CD4-positive, CD25-positive, alpha-beta regulatory T cell (primary cell): ENCODE data around the gene DOHH. TPM values are rescaled to one million over a fixed set of nuclear protein-coding genes. Genes with fewer than 3 reads are reported as not detected.

Experiments
- ATAC-seq, 2 donors: fragments of 150-1000 bp; cut with Tn5 transposase; one replicate each; pipeline ENCODE4 v1.10.0; 2021; ENCODE audit warnings: low read depth in 2 of 2, moderate number of reproducible peaks in 2 of 2, moderate library complexity in 1 of 2
- DNase-seq, 3 donors: peaks; one replicate each; pipeline versions ENCODE4 v3.0.0 to v3.0.0-alpha.2; 2012 to 2022; ENCODE audit warnings: mixed read lengths in 1 of 3
- H3K27ac ChIP-seq: one replicate; pipeline ENCODE4 v1.7.0; 2013; ENCODE audit warnings: mild to moderate bottlenecking, low read length; ENCODE audit not compliant: insufficient read depth, poor library complexity, severe bottlenecking
- H3K27me3 ChIP-seq: one replicate; pipeline ENCODE4 v1.7.0; 2013; ENCODE audit warnings: low read length; ENCODE audit not compliant: control insufficient read depth, insufficient read depth
- H3K36me3 ChIP-seq: one replicate; pipeline ENCODE4 v1.7.0; 2013; ENCODE audit warnings: mild to moderate bottlenecking, low read length, moderate library complexity; ENCODE audit not compliant: control insufficient read depth, insufficient read depth
- H3K4me1 ChIP-seq: 2 replicates; pipeline ENCODE4 v1.7.0; 2013; ENCODE audit warnings: mild to moderate bottlenecking, low read length; ENCODE audit not compliant: insufficient read depth, control insufficient read depth, poor library complexity, severe bottlenecking
- H3K4me3 ChIP-seq: one replicate; pipeline ENCODE4 v1.7.0; 2013; ENCODE audit warnings: low read depth, mild to moderate bottlenecking, low read length, moderate library complexity
- H3K9me3 ChIP-seq, 2 experiments: 1 replicate in 1 of 2; 2 replicates in 1 of 2; pipeline ENCODE4 v1.7.0; 2013; ENCODE audit warnings: low read length in 2 of 2, mild to moderate bottlenecking in 1 of 2, moderate library complexity in 1 of 2; ENCODE audit not compliant: control insufficient read depth in 2 of 2
- H3K27ac Mint-ChIP-seq, 3 donors: one replicate each; pipeline ENCODE4 v1.8.0; 2020 to 2022; ENCODE audit warnings: mild to moderate bottlenecking in 3 of 3, mixed read lengths in 3 of 3, moderate library complexity in 2 of 3
- H3K27me3 Mint-ChIP-seq: one replicate; pipeline ENCODE4 v1.8.0; 2022; ENCODE audit warnings: mild to moderate bottlenecking, mixed read lengths
- H3K36me3 Mint-ChIP-seq: one replicate; pipeline ENCODE4 v1.8.0; 2020; ENCODE audit warnings: mixed read lengths
- H3K4me1 Mint-ChIP-seq, 4 donors: one replicate each; pipeline ENCODE4 v1.8.0; 2020 to 2022; ENCODE audit warnings: mixed read lengths in 4 of 4, mild to moderate bottlenecking in 1 of 4
- H3K4me3 Mint-ChIP-seq, 4 donors: one replicate each; pipeline ENCODE4 v1.8.0; 2020 to 2022; ENCODE audit warnings: mild to moderate bottlenecking in 4 of 4, mixed read lengths in 4 of 4, moderate library complexity in 3 of 4
- H3K9me3 Mint-ChIP-seq, 7 donors: one replicate each; pipeline ENCODE4 v1.8.0; 2020 to 2022; ENCODE audit warnings: mixed read lengths in 7 of 7, mild to moderate bottlenecking in 3 of 7, moderate library complexity in 2 of 7
- polyA plus RNA-seq, 4 donors: library from polyadenylated mRNA; unstranded; fragments of 300-500 nt; fragmentation: Illumina TruSeq; gene quantifications; one replicate each; pipeline ENCODE4 v1.2.3, GENCODE V29; 2021
- total RNA-seq: library from RNA; stranded (reverse); gene quantifications from one replicate; pipeline ENCODE4 v1.2.3, GENCODE V29; 2022

The DOHH gene
- total and polyA plus RNA-seq, 5 donors from 2014 or later = 3.5 to 13.9 (median 7.7) TPM

DNA sequence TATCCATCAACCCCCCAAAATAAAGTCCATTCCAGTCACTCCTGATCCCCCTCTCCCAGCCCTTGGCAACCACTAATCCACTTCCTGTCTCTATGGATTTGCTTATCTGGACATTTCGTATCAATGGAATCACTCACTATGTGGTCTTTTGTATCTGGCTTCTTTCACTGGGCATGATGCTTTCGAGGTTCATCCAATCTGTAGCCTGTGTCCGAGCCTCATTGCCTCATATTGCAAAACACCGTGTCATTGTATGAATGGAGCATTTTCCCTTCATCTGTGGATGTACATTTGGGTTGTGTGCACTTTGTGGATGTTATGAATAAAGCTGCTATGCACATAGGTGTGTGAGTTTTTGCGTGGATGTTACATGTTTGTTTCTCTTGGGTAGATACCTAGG is 4.3 kb upstream of the DOHH start:
- peak overlapping the region; percentile 91 to 97 (median 92) for H3K4me3 Mint-ChIP-seq

DNA sequence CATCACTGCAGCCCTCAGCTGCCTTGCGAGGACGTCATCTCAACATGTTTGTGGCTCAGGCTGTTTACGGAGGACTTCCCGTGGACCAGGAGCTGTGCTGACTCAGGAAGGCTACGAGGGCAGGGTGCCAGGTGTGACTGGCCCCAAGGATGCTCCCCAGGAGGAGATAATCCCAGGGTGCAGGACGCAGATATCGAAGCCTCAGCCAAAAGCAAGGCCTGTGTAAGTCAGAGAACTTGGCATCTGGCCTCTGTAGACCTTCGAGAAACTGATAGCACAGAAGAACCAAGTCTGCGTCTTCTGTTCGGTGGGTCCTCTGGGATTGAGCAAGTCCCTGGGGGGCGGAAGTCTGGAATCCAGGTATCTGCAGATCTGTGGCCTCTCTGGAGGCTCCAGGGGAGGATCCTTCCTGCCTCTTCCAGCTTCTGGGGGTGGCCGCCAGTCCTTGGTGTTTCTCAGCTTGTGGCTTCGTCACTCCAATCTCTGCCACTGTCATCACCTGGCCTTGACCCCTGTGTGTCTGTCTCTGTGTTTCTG is 2.6 kb upstream of the DOHH start:
- H3K4me1 Mint-ChIP-seq = peaks cover 12 to 49% (median 28%) of the 10 kb centered on the region in 4 donors
- H3K9me3 Mint-ChIP-seq = no peaks in the 10 kb centered on the region
- no peak for DNase-seq
- peaks cover under 1% of the 10 kb centered on the region for H3K36me3 Mint-ChIP-seq
- Histone ChIP-seq H3K9me3 (no peaks in the 10 kb centered on the region), H3K27ac (no peak overlapping the region), H3K4me3 (no peak overlapping the region), H3K27me3 (no peaks in the 10 kb centered on the region), H3K4me1 (peaks cover 30% of the 10 kb centered on the region), H3K36me3 (no peaks in the 10 kb centered on the region)
- H3K4me3 Mint-ChIP-seq = peak overlapping the region in 2 of 4 donors; percentile 29 to 92
- peak overlapping the region in 1 of 3 donors; percentile 32 for H3K27ac Mint-ChIP-seq
- ATAC-seq = no peak
- H3K27me3 Mint-ChIP-seq = peaks cover 4% of the 10 kb centered on the region

More for the DNA sequence above, 4.3 kb upstream of the DOHH start:
- no peak for DNase-seq
- ATAC-seq = no peak
- Histone ChIP-seq H3K27me3 (no peaks in the 10 kb centered on the region), H3K4me3 (no peak overlapping the region), H3K36me3 (peaks cover 4% of the 10 kb centered on the region), H3K27ac (no peak overlapping the region), H3K9me3 (no peaks in the 10 kb centered on the region), H3K4me1 (peaks cover 40% of the 10 kb centered on the region)
- H3K36me3 Mint-ChIP-seq = no peaks in the 10 kb centered on the region
- peaks cover 12 to 56% (median 31%) of the 10 kb centered on the region in 4 donors for H3K4me1 Mint-ChIP-seq
- H3K27ac Mint-ChIP-seq = peak overlapping the region in 2 of 3 donors; percentile 98 to 99
- peaks cover 0 to 1% (median 0%) of the 10 kb centered on the region in 7 donors for H3K9me3 Mint-ChIP-seq
- peaks cover 4% of the 10 kb centered on the region for H3K27me3 Mint-ChIP-seq

DNA sequence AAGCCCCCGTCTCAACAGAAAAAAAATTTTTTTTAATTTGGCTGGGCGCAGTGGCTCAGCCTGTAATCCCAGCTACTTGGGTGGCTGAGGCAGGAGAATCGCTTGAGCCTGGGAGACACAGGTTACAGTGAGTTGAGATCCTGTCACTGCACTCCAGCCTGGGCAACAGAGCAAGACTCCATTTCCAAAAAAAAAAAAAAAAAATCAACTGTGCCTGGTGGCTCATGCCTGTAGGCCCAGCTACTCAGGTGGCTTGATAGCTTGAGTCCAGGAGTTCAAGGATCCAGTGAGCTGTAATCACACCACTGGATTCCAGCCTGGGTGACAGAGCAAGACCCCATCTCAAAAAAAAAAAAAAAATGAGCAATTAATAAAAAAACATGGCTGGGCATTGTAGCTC is 1.3 kb upstream of the DOHH start:
- Histone ChIP-seq H3K27ac (no peak overlapping the region), H3K9me3 (no peaks in the 10 kb centered on the region), H3K27me3 (no peaks in the 10 kb centered on the region), H3K4me3 (no peak overlapping the region), H3K36me3 (peaks cover 4% of the 10 kb centered on the region), H3K4me1 (peaks cover 19% of the 10 kb centered on the region)
- Mint-ChIP-seq H3K4me3 (peak overlapping the region in 1 of 4 donors; percentile 70), H3K27me3 (peaks cover 4% of the 10 kb centered on the region), H3K4me1 (peaks cover 12 to 47% (median 25%) of the 10 kb centered on the region in 4 donors), H3K27ac (no peak overlapping the region), H3K9me3 (no peaks in the 10 kb centered on the region), H3K36me3 (peaks cover 9% of the 10 kb centered on the region)
- no peak for DNase-seq
- no peak for ATAC-seq

DNA sequence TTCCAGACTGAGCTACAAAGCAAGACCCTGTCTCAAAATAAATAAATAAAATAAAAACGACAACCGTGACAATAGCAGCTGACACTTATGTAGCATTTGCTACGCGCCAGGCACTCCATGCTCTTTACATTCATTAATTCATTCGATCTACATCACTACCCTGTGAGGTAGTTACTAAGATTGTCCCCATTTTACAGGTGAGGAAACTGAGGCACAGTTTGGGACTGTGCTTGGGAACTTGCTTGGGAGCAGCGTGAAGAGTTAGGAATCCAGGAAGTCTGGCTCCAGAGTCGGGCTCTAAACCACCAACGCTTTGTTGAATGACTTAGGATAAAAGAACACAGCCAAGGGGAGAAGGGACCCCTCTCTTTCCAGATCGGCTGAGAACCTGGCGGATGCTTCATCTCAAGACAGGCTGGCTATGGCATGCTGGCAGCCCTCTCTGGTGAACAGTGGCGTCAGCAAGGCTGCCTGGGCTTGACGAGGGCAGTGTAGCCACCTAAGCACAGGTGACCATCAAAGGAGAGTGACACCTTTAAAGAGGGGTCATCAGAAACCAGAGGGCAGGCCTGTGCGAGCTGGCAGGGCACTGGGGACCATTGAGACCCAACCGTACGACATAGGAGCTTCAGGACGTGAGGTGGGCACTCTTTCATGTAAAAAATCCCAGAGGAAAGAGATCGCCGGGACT is 591 bp downstream of the DOHH start:
- peak in 1 of 3 donors; percentile 7 for DNase-seq
- Mint-ChIP-seq H3K27me3 (peaks cover 4% of the 10 kb centered on the region), H3K36me3 (peaks cover 14% of the 10 kb centered on the region), H3K4me1 (peaks cover 7 to 35% (median 21%) of the 10 kb centered on the region in 4 donors), H3K27ac (peak overlapping the region in 2 of 3 donors; percentile 98), H3K9me3 (no peaks in the 10 kb centered on the region), H3K4me3 (peak overlapping the region; percentile 88 to 96 (median 94))
- H3K9me3 ChIP-seq = no peaks in the 10 kb centered on the region
- peak overlapping the region; percentile 86 for H3K4me3 ChIP-seq
- peaks cover 14% of the 10 kb centered on the region for H3K4me1 ChIP-seq
- peak overlapping the region; percentile 85 for H3K27ac ChIP-seq
- no peak for ATAC-seq
- peaks cover 11% of the 10 kb centered on the region for H3K36me3 ChIP-seq
- no peaks in the 10 kb centered on the region for H3K27me3 ChIP-seq

DNA sequence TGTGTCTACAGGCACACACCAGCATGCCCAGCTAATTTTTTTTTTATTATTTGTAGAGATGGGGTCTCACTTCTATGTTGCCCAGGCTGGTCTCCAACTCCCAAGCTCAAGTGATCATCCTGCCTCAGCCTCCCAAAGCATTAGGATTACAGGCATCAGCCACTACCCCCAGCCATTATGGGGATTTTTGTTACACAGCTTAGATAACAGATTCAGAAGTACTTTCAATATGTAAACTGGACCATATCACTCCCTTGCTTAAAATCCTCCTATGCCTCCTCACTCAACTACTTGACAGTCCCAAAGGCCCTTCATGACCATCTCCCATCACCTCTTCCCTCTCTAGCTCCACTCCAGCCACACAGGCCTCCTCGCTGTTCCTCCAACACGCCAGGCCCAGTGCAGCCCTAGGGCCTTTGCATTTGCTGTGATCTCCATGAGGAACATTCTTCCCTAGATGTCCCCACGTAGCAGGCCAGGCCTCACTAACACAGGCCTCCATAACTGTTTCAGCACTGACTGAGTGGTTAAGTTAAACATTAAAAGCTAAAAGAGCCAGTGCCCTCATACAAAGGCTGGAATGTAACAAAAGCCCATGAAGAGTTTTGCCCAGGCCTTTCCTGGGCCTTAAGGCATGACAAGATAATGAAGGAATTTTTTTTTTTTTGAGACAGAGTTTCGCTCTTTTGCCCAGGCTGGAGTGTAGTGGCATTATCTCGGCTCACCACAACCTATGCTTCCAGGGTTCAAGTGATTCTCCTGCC is 2.5 kb downstream of the DOHH start:
- H3K36me3 ChIP-seq = peaks cover 11% of the 10 kb centered on the region
- Mint-ChIP-seq H3K4me3 (peak overlapping the region in 2 of 4 donors; percentile 29 to 88), H3K9me3 (no peaks in the 10 kb centered on the region), H3K4me1 (peaks cover 7 to 33% (median 19%) of the 10 kb centered on the region in 4 donors), H3K27me3 (peaks cover 4% of the 10 kb centered on the region), H3K27ac (no peak overlapping the region), H3K36me3 (peaks cover 14% of the 10 kb centered on the region)
- H3K4me1 ChIP-seq = peaks cover 22% of the 10 kb centered on the region
- no peak overlapping the region for H3K27ac ChIP-seq
- ATAC-seq = no peak
- no peak overlapping the region for H3K4me3 ChIP-seq
- DNase-seq = no peak
- H3K27me3 ChIP-seq = no peaks in the 10 kb centered on the region
- no peaks in the 10 kb centered on the region for H3K9me3 ChIP-seq

DNA sequence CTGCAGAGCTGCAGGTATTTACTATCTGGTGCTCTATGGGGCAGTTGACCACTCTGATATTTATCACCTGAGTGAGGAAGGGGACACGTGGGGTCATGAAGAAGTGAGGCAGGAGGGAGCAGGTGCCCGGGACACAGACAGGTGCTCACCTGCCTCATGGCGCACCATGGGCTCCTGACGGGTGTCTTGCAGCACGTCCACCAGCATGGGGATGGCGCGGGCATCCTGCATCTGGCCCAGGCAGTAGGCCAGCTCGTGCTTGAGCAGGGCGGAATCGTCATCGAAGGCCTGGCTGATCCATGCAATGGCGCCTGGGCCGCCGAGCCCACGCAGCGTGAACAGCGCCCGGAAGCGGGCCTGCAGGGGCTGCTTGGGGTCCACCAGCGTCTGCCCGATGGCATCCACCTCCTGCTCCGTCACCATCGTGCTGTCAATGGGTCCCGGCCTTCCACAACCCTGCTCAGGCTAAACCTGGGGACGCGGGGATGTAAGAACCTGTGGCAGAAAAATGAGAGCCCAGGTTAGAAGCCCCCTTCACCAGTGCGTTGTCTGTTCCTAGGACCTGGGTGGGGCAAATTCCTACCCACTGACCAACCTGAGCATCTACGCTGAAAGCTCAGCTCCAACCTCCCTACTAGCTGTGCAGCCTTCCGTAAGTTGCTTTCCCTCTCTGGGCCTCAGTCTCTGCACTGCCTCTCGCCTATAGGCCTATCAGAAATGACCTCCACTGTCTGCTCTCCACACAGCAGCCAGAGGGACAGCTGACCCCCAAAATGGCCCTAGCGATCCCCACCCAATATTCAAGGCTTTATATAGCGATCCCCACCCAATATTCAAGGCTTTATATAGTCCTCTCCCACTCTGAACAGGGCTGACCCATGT is 3.8 kb downstream of the DOHH start:
- Mint-ChIP-seq H3K36me3 (peaks cover 18% of the 10 kb centered on the region), H3K27me3 (peaks cover 4% of the 10 kb centered on the region), H3K4me1 (peaks cover 7 to 33% (median 19%) of the 10 kb centered on the region in 4 donors), H3K27ac (peak overlapping the region in 1 of 3 donors; percentile 9), H3K9me3 (no peaks in the 10 kb centered on the region), H3K4me3 (peak overlapping the region in 1 of 4 donors; percentile 88)
- H3K4me3 ChIP-seq = no peak overlapping the region
- no peaks in the 10 kb centered on the region for H3K9me3 ChIP-seq
- DNase-seq (no peak), ATAC-seq (no peak)
- H3K36me3 ChIP-seq = peaks cover 13% of the 10 kb centered on the region
- no peak overlapping the region for H3K27ac ChIP-seq
- peaks cover 22% of the 10 kb centered on the region for H3K4me1 ChIP-seq
- no peaks in the 10 kb centered on the region for H3K27me3 ChIP-seq

DNA sequence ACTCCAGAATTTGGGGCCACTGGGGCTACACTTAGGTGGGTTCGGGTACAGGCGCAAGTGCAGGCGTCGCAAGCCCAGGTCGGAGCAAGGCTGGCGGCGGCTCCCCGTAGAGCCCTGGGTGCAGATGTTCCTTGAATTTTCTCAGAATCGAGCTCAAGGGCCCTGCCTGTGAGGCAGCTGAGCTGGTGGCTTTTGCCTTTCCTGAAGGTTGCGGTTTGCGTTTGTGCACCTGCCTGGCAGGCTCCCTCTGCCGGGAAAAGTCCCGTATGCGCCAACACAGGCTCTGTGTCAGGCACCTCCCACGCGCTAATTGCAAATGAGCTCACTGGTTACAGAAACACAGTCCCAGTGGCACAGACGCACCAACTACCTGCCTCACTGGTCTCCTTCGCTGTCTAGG is 5.9 kb downstream of the DOHH start:
- Mint-ChIP-seq H3K27me3 (no peaks in the 10 kb centered on the region), H3K9me3 (no peaks in the 10 kb centered on the region), H3K4me3 (peak overlapping the region in 2 of 4 donors; percentile 29 to 81), H3K36me3 (peaks cover 18% of the 10 kb centered on the region), H3K4me1 (peaks cover 0 to 21% (median 10%) of the 10 kb centered on the region in 4 donors), H3K27ac (peak overlapping the region in 1 of 3 donors; percentile 71)
- no peak overlapping the region for H3K27ac ChIP-seq
- ATAC-seq = peak in 1 of 2 donors; percentile 30
- H3K4me3 ChIP-seq = no peak overlapping the region
- no peaks in the 10 kb centered on the region for H3K9me3 ChIP-seq
- peaks cover 13% of the 10 kb centered on the region for H3K36me3 ChIP-seq
- H3K27me3 ChIP-seq = no peaks in the 10 kb centered on the region
- peaks cover 9% of the 10 kb centered on the region for H3K4me1 ChIP-seq
- peak in 1 of 3 donors; percentile 63 for DNase-seq
